Nephron progenitor cell (in vitro differentiated cells): ENCODE measurements around the gene SYT7.

Experiments used
- DNase-seq: peaks from one replicate; pipeline ENCODE4 v3.0.0; 2021
- H3K27ac Mint-ChIP-seq: 2 replicates; pipeline ENCODE4 v1.8.0; 2021; ENCODE audit warnings: mild to moderate bottlenecking, moderate library complexity, mixed read lengths
- H3K27me3 Mint-ChIP-seq: 2 replicates; pipeline ENCODE4 v1.8.0; 2021; ENCODE audit warnings: mild to moderate bottlenecking, low read depth, mixed read lengths; ENCODE audit not compliant: poor library complexity
- H3K36me3 Mint-ChIP-seq: 2 replicates; pipeline ENCODE4 v1.8.0; 2021; ENCODE audit warnings: low read depth, mixed read lengths
- H3K4me1 Mint-ChIP-seq: 2 replicates; pipeline ENCODE4 v1.8.0; 2021; ENCODE audit warnings: mixed read lengths
- H3K4me3 Mint-ChIP-seq: 2 replicates; pipeline ENCODE4 v1.8.0; 2021; ENCODE audit warnings: mild to moderate bottlenecking, moderate library complexity, mixed read lengths
- H3K9me3 Mint-ChIP-seq: 2 replicates; pipeline ENCODE4 v1.8.0; 2021; ENCODE audit warnings: mild to moderate bottlenecking, moderate library complexity, mixed read lengths
- TF ChIP-seq, protein P1 (sequence below): fragments of 200-600 bp; sonication (generic); IDR thresholded peaks from 2 replicates; pipeline ENCODE4 v1.5.0; 2021; ENCODE audit warnings: antibody characterized with exemption

The SYT7 gene

DNA sequence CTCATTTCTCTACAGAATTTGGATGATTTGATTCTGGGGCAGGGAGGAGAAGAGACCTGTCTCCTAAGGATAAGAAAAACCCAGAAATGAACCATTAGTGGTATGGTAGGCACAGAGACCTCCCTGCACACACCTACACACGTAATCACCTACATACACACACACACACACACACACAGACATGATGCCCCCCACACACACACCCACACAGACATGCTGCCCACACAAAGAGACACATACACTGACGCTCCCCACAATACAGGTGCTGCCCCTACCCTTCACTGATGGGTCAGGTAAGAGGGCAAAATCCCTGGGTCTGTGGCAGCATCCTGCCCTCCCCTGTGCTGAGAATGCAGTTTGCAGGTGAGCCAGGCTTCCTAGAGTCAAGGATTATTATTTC is 1.1 kb upstream of the SYT7 start:
- TF ChIP-seq, protein P1, sequence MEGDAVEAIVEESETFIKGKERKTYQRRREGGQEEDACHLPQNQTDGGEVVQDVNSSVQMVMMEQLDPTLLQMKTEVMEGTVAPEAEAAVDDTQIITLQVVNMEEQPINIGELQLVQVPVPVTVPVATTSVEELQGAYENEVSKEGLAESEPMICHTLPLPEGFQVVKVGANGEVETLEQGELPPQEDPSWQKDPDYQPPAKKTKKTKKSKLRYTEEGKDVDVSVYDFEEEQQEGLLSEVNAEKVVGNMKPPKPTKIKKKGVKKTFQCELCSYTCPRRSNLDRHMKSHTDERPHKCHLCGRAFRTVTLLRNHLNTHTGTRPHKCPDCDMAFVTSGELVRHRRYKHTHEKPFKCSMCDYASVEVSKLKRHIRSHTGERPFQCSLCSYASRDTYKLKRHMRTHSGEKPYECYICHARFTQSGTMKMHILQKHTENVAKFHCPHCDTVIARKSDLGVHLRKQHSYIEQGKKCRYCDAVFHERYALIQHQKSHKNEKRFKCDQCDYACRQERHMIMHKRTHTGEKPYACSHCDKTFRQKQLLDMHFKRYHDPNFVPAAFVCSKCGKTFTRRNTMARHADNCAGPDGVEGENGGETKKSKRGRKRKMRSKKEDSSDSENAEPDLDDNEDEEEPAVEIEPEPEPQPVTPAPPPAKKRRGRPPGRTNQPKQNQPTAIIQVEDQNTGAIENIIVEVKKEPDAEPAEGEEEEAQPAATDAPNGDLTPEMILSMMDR, result no peak
- Mint-ChIP-seq H3K4me3 (peak overlapping the region; percentile 78), H3K4me1 (peaks cover 39% of the 10 kb centered on the region), H3K27ac (no peak overlapping the region), H3K36me3 (no peaks in the 10 kb centered on the region), H3K9me3 (no peaks in the 10 kb centered on the region), H3K27me3 (peaks cover 58% of the 10 kb centered on the region)
- no peak for DNase-seq

DNA sequence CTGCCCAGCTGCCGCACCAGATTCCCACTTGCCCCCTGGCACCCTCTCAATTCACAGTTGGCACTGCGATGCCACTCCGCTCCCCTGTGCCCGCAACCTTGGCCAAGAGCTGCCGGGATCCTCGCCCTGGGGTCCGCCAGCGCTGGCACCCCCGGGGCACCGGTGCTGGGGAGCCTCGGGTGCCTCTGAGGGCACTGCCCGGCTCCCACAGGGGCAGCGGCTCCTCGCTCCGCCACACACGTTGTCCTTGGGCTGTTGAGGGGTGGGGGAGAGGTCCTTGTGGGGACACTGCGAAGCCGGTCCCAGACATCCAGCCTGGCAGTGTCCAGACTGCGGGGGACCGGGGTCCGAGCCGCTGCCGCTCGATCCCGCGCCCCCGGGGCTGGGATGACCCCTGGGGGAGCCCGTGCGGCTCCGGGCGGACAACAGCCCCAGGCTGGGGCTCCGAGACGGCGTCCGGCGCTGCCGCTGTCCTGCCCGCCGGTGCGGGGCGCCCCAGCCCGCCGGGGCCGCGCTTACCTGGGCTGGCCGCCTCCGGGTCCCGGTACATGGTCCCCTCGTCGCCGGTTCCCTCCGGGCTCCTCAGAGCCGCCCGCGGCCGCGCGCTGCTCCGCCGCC is 496 bp downstream of the SYT7 start:
- H3K9me3 Mint-ChIP-seq, result no peaks in the 10 kb centered on the region
- H3K36me3 Mint-ChIP-seq, result no peaks in the 10 kb centered on the region
- TF ChIP-seq, protein P1, result no peak
- H3K4me1 Mint-ChIP-seq, result peaks cover 38% of the 10 kb centered on the region
- no peak for DNase-seq
- H3K27me3 Mint-ChIP-seq, result peaks cover 58% of the 10 kb centered on the region
- H3K4me3 Mint-ChIP-seq, result peak overlapping the region; percentile 81
- H3K27ac Mint-ChIP-seq, result no peak overlapping the region

GRCh38 chr11:61579676-61580270 is 1.1 kb downstream of the SYT7 start:
- peaks cover 61% of the 10 kb centered on the region for H3K27me3 Mint-ChIP-seq
- no peaks in the 10 kb centered on the region for H3K9me3 Mint-ChIP-seq
- H3K36me3 Mint-ChIP-seq, result no peaks in the 10 kb centered on the region
- DNase-seq, result no peak
- peaks cover 32% of the 10 kb centered on the region for H3K4me1 Mint-ChIP-seq
- TF ChIP-seq, protein P1, result no peak
- H3K4me3 Mint-ChIP-seq, result peak overlapping the region; percentile 81
- no peak overlapping the region for H3K27ac Mint-ChIP-seq

GRCh38 chr11:61578819-61579675 is 1.8 kb downstream of the SYT7 start:
- Mint-ChIP-seq H3K27ac (no peak overlapping the region), H3K27me3 (peaks cover 62% of the 10 kb centered on the region)
- TF ChIP-seq, protein P1, result no peak

GRCh38 chr11:61577383-61578118 is 3.3 kb downstream of the SYT7 start:
- TF ChIP-seq, protein P1, result peak; percentile 49
- H3K36me3 Mint-ChIP-seq, result no peaks in the 10 kb centered on the region
- no peaks in the 10 kb centered on the region for H3K9me3 Mint-ChIP-seq
- peaks cover 48% of the 10 kb centered on the region for H3K27me3 Mint-ChIP-seq
- peaks cover 25% of the 10 kb centered on the region for H3K4me1 Mint-ChIP-seq
- H3K4me3 Mint-ChIP-seq, result no peak overlapping the region
- no peak overlapping the region for H3K27ac Mint-ChIP-seq
- DNase-seq, result peak; percentile 60

More at GRCh38 chr11:61578819-61579675, 1.8 kb downstream of the SYT7 start:
- no peak for DNase-seq
- peaks cover 29% of the 10 kb centered on the region for H3K4me1 Mint-ChIP-seq
- no peaks in the 10 kb centered on the region for H3K36me3 Mint-ChIP-seq
- H3K4me3 Mint-ChIP-seq, result peak overlapping the region; percentile 81
- no peaks in the 10 kb centered on the region for H3K9me3 Mint-ChIP-seq
